Measurements from ENCODE around the gene MAL.

MAL gene

DNA sequence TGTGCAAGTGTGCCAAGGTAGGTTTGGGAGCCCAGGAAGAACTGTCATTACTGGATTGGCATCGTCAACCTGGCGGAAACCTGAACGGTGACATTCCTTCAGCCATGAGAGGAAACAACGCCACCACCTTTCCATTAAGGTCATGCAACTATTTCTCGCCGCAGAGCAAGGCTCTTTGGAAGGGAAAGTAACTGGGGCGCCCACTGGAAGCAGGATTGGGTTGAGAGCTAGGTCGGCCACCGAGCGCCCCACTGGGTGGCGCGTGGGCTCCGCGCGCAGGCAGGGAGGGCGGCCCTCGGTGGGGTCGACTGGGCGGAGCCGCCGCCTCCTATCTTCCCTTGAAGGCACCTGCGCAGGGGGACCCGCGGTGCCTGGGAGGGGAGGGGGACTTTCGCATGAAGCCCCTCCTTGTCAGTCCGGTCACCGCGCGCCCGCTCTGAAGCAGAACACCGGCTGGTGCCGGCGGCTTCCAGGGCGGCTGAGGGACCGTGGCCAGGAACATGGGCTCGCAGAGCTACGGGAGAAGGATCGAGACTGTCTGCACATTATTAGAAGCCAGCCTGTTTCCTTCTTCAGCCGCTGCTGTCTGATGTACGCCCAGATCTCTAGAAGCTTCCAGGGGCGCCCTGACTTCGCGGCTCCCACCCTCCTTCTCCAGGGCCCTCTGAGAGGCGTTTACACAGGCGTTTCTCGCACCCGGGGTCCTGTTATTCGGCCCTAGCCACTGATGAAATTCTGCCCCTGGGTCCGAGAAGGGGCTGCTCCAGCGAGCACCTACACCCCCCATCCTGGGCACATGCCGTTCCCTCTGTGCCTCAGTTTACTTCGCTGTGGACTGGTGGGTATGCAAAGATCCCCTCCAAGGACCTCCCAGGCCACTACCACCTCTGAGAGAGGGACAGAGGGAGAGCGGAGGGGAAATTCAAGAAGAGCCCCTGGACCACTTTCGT is 27.3 kb upstream of the MAL start:
- DNase-seq (ENCODE audit: extremely low read depth, low read depth): no peak
- TF ChIP-seq, protein P1, sequence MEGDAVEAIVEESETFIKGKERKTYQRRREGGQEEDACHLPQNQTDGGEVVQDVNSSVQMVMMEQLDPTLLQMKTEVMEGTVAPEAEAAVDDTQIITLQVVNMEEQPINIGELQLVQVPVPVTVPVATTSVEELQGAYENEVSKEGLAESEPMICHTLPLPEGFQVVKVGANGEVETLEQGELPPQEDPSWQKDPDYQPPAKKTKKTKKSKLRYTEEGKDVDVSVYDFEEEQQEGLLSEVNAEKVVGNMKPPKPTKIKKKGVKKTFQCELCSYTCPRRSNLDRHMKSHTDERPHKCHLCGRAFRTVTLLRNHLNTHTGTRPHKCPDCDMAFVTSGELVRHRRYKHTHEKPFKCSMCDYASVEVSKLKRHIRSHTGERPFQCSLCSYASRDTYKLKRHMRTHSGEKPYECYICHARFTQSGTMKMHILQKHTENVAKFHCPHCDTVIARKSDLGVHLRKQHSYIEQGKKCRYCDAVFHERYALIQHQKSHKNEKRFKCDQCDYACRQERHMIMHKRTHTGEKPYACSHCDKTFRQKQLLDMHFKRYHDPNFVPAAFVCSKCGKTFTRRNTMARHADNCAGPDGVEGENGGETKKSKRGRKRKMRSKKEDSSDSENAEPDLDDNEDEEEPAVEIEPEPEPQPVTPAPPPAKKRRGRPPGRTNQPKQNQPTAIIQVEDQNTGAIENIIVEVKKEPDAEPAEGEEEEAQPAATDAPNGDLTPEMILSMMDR (IDR thresholded peaks at IDR 0.05; ENCODE audit: low read depth, low read length): no peak

DNA sequence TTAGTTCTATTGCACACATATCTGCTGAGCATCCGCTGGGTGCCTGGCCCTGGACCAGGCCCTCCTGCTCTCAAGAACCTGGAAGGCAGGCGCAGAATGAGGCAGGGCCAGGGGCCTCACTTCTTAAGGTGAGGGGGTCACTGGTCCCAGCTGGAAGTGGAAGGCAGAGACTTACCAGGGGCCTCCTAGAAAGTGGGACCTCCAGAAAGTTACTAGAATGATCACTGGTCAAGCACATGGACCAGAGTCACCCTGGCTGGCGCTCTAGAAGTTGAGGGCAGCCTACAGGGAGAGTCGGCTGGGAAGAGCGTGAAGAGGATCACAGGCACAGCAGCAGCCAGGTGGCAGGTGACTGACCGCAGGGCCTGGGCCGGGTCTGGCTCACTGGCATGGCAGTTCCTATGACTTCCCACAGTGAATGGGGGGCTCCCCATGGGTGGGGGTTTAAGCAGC is 26.1 kb upstream of the MAL start:
- TF ChIP-seq, protein P1 (IDR thresholded peaks at IDR 0.05; ENCODE audit: low read depth, low read length): no peak
- no peak for DNase-seq (ENCODE audit: extremely low read depth, low read depth)

DNA sequence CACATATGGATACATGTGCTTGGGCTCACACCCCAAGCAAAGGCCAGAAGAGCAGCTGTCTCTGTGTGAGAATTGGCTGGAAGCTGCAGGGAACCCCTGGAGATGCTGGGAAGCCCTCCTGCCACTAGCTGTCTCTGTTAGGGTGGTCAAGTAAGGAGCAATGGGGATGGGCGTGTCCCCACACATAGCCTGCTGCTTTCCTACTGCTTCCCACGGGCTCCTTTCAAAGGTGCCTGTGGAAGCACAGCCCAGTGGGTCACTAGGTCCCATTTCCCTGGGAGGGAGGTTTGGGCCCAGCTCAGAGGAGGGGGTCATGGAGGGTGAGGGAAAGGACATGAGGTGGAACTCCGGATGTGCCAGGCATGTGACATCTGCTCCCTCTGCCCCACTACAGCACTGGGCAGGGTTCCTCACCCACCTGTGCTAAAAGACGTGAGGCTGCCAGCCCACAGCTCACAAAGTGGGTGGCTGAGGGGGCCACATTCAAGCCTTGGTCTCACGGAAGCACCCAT is 24.4 kb upstream of the MAL start:
- no peak for DNase-seq (ENCODE audit: extremely low read depth, low read depth)
- TF ChIP-seq, protein P1 (IDR thresholded peaks at IDR 0.05; ENCODE audit: low read depth, low read length): no peak

DNA sequence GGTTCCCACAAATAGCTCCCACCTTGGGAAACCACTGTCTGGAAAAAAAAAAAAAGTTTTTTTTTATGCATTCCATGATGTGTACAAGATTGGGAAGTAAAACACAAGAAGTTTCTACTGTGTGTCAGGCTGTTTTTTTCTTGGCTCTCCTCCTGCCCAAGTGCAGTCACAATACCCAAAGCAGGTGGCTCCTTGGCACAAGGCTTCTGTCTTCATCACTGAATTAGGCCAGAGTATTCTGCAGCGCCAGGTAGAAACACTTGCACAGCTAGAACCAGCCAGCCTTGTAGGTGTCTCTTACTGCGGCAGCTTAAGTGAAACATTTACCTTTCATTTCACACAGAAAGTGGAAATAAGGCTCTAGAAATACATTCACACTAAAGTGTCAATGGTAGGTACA is 23.8 kb upstream of the MAL start:
- TF ChIP-seq, protein P1 (IDR thresholded peaks at IDR 0.05; ENCODE audit: low read depth, low read length): no peak
- no peak for DNase-seq (ENCODE audit: extremely low read depth, low read depth)

- DNase-seq (ENCODE audit: extremely low read depth, low read depth): no peak
- TF ChIP-seq, protein P1 (IDR thresholded peaks at IDR 0.05; ENCODE audit: low read depth, low read length): no peak
These were observed 23.0 kb upstream of the MAL start for GRCh38 chr2:95002498-95002897.

DNA sequence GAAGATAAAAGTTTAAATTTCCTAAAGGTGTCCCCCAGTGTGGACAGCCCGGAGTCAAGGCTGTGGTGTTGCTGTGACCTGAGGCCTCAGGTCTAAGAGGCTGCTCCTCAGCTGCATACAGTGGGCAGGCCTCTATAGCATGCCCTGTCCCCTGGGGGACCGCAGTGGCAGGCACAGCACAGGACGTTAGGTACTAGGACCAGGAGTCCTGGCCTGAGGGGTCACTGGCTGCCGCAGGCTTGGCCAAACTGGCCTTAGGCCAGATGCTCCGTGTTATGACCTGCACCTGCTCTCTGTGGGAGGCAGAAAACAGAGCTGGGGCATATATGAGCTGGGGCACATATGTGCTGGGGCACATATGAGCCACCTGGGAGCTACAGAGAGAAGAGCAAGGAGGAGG is 21.2 kb upstream of the MAL start:
- TF ChIP-seq, protein P1 (IDR thresholded peaks at IDR 0.05; ENCODE audit: low read depth, low read length): no peak
- DNase-seq (ENCODE audit: extremely low read depth, low read depth): no peak

- no peak for DNase-seq (ENCODE audit: extremely low read depth, low read depth)
- TF ChIP-seq, protein P1 (IDR thresholded peaks at IDR 0.05; ENCODE audit: low read depth, low read length): no peak
These were observed 20.8 kb upstream of the MAL start for GRCh38 chr2:95004711-95005110.
